Activated T-cell treated with anti-CD3 and anti-CD28 coated beads, Interleukin-2, amount 50 U/mL, for 4 hours (primary cell): Measurements from ENCODE around the gene ABLIM3. TPM values are rescaled to one million over a fixed set of nuclear protein-coding genes. Genes with fewer than 3 reads are reported as not detected.
A peak's percentile ranks its signal among the peaks of the same experiment; 100 is the strongest.

Experiments used
- ATAC-seq, 2 donors: fragments of 200-7000 bp; cut with Tn5 transposase; one replicate each; pipeline ENCODE4 v1.10.0; 2021
- DNase-seq: peaks from one replicate; pipeline ENCODE4 v3.0.0-alpha.2; 2020
- H3K27me3 Mint-ChIP-seq: one replicate; pipeline ENCODE4 v1.8.0; 2021; ENCODE audit warnings: low read depth, mixed read lengths
- H3K36me3 Mint-ChIP-seq: one replicate; pipeline ENCODE4 v1.8.0; 2022; ENCODE audit warnings: mixed read lengths; ENCODE audit not compliant: insufficient read depth
- H3K4me1 Mint-ChIP-seq: one replicate; pipeline ENCODE4 v1.8.0; 2021; ENCODE audit warnings: low read depth, mixed read lengths
- H3K4me3 Mint-ChIP-seq: one replicate; pipeline ENCODE4 v1.8.0; 2021; ENCODE audit warnings: mild to moderate bottlenecking, moderate library complexity, mixed read lengths
- H3K9me3 Mint-ChIP-seq: one replicate; pipeline ENCODE4 v1.8.0; 2021; ENCODE audit warnings: mixed read lengths
- total RNA-seq, 3 donors: library from RNA; stranded (reverse); gene quantifications; one replicate each; pipeline ENCODE4 v1.2.1, GENCODE V29; 2021

The ABLIM3 gene
- total RNA-seq, 3 donors from 2014 or later: 0.10 to 0.24 (median 0.24) TPM

DNA sequence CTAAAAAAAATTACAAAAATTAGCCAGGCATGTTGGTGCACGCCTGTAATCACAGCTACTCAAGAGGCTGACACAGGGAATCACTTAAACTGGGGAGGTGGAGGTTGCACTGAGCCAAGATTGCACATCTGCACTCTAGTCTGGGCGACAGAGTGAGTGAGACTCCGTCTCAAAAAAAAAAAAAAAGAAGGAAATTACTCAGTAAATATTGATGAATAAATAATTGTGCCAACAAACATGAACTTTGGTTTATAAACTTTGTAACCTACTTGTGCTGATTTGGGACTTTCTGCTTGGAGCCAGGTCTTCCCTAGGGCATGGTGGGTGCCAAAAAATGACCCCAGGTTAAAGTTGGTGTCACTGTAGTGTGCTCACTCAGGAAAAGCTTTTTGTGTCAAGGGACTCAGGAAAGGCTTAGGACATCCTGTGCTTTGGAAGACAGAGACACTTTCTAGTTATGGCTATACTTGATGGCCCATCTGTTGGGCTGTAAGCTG, 19.0 kb downstream of the ABLIM3 start:
- no peak overlapping the region for H3K4me3 Mint-ChIP-seq

DNA sequence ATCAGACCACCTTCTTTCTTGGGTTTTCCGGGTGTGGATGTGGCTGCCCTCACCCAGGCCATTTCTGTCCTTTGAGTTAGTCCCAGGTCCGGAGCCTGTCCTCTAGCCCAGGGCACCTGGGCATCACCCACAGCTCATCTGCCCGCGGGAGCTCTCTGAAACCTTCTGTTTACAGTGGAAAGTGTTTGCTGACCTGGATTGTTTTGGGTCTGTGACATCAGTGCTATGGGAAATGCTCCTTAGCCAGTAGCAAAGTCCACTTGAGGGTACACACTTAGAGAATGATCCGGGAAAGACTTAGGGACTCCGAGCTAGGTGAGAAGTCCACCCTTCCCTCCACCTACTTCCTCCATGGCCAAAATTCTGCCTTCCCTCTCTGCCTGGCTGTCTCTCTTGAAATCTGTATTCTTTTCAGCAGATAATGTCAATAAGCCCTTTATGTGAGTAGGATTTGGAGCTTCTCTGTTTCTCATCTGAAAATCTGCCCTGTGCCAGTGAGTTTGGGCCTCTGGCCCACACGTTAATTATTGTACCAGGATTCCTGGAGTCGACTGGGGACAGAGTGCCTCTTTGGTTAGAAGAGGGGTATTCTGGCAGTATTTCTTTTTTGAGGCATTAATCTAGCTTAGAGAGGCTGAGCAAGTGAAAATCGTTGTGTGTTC, 19.9 kb downstream of the ABLIM3 start:
- Mint-ChIP-seq H3K27me3 (no peaks in the 10 kb centered on the region), H3K36me3 (no peaks in the 10 kb centered on the region), H3K4me3 (no peak overlapping the region), H3K4me1 (no peaks in the 10 kb centered on the region), H3K9me3 (no peaks in the 10 kb centered on the region)
- no peak for ATAC-seq
- no peak for DNase-seq

More for the DNA sequence above, 19.0 kb downstream of the ABLIM3 start:
- Mint-ChIP-seq H3K27me3 (no peaks in the 10 kb centered on the region), H3K4me1 (no peaks in the 10 kb centered on the region), H3K36me3 (no peaks in the 10 kb centered on the region), H3K9me3 (no peaks in the 10 kb centered on the region)
- no peak for ATAC-seq
- DNase-seq: no peak

GRCh38 chr5:149161850-149162249, 20.6 kb downstream of the ABLIM3 start:
- no peaks in the 10 kb centered on the region for H3K36me3 Mint-ChIP-seq
- H3K9me3 Mint-ChIP-seq: no peaks in the 10 kb centered on the region
- H3K4me1 Mint-ChIP-seq: no peaks in the 10 kb centered on the region
- H3K4me3 Mint-ChIP-seq: no peak overlapping the region
- DNase-seq (no peak), ATAC-seq (no peak)
- no peaks in the 10 kb centered on the region for H3K27me3 Mint-ChIP-seq

DNA sequence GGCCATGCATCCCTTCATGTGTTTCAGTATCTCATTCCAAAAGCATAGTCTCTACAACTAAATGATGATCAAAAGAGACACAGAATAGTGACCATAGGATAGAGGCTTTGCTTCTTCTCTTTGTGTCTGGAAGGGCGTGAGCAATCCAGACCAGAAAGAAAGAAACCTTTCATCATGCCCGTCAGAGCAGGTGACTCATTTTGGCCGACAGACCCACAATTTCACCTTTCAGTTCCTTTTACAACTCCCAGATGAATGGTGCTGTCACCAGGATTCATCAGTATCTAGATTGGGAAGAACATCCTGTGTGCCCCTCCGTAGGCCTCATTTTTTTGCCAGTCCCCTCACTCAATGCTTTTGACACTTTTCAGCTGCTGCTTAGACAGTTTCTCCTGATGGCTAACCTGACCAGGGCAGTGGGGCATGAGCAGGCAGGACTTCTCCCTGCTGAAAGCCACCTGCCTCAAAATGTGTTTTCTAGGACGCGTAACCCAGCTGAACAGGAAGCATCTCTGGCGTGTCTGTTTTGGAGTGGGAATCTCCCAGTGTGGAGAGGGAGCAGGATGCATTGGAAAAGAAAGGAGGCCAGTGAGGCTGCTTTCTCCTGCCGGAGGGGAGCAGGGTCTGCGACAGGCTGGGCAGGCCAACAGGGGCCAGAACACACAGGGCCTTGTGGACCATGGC, 21.2 kb downstream of the ABLIM3 start:
- H3K9me3 Mint-ChIP-seq: no peaks in the 10 kb centered on the region
- no peaks in the 10 kb centered on the region for H3K27me3 Mint-ChIP-seq
- H3K4me3 Mint-ChIP-seq: no peak overlapping the region
- H3K4me1 Mint-ChIP-seq: no peaks in the 10 kb centered on the region
- no peaks in the 10 kb centered on the region for H3K36me3 Mint-ChIP-seq
- DNase-seq: no peak
- ATAC-seq: no peak

DNA sequence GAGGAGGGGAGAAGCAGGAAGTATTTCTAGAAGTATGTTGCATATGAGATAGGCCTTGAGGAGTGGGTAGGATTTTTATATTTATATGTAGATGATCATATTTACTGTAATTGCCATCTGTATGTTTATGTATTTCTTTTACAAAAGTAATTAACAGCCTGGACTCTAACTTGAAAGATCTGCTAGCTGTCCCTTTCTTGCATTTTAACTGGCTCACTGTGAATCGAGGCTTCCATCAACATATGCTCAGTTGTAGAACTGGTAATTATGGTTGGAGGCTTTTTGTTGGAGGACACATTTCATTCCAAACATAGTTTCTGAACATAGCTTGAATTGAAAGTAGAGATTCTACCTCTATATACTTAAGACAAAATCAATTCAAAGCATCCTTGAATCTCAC, 23.4 kb downstream of the ABLIM3 start:
- no peaks in the 10 kb centered on the region for H3K4me1 Mint-ChIP-seq
- no peaks in the 10 kb centered on the region for H3K9me3 Mint-ChIP-seq
- no peak for DNase-seq
- no peak for ATAC-seq
- peaks cover 7% of the 10 kb centered on the region for H3K27me3 Mint-ChIP-seq
- H3K36me3 Mint-ChIP-seq: no peaks in the 10 kb centered on the region
- H3K4me3 Mint-ChIP-seq: no peak overlapping the region

GRCh38 chr5:149166128-149166527, 24.8 kb downstream of the ABLIM3 start:
- Mint-ChIP-seq H3K27me3 (peaks cover 17% of the 10 kb centered on the region), H3K4me1 (no peaks in the 10 kb centered on the region), H3K4me3 (no peak overlapping the region), H3K9me3 (no peaks in the 10 kb centered on the region), H3K36me3 (no peaks in the 10 kb centered on the region)
- ATAC-seq (no peak), DNase-seq (no peak)

- Mint-ChIP-seq H3K4me1 (no peaks in the 10 kb centered on the region), H3K36me3 (no peaks in the 10 kb centered on the region), H3K27me3 (peaks cover 17% of the 10 kb centered on the region), H3K9me3 (no peaks in the 10 kb centered on the region), H3K4me3 (no peak overlapping the region)
- ATAC-seq (no peak), DNase-seq (no peak)
These were observed 25.4 kb downstream of the ABLIM3 start for GRCh38 chr5:149166591-149167100.

DNA sequence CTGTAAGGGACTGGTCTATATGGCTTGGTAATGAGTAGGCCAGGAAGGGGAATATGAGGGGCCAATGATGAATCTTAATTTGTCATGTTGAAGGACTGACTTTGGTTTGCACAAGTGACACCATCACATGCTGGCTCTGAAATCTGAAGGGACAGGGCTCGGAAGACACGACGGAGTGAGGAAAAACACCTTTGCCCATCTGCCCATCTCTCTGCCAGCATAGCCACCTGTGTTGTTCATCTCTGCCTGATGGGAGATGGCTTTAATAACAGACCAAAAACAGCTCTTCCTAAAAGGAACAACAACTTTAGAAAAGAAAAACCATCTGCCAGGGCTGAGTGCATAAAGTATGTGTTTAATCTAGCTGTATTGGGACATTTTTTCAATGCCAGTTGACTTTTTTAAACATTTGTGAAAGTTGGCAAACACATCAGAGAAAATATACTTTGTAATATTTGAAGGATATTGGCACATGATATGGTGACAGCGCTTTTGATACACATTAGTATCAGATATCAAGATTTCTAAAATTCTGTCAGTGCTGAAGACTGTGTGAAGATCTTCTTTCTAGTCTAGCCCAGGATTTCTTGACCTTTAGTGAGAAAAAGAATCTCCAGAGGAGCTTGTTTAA, 27.1 kb downstream of the ABLIM3 start:
- Mint-ChIP-seq H3K36me3 (no peaks in the 10 kb centered on the region), H3K27me3 (peaks cover 17% of the 10 kb centered on the region), H3K9me3 (no peaks in the 10 kb centered on the region), H3K4me1 (no peaks in the 10 kb centered on the region), H3K4me3 (no peak overlapping the region)
- DNase-seq (no peak), ATAC-seq (no peak)

DNA sequence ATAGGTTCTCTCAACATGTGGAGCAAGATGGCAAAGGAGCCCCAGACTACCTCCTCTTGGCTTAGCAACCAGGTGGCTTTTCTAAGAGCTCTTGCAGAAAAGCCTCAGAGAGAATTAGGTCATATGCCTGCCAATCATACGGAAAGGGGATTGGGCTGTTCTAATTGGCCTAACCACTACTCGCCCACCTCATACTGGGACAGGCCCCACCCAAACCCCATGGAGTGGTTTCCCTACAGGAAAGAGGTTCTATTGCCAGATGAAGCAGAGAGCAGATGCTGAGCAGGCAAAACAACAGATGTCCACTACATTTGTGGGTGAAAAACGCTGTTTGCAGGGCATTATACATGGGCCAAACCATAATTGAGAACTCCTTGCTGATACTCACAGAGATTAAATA, 29.0 kb downstream of the ABLIM3 start:
- DNase-seq: no peak
- H3K27me3 Mint-ChIP-seq: peaks cover 17% of the 10 kb centered on the region
- H3K4me3 Mint-ChIP-seq: no peak overlapping the region
- no peak for ATAC-seq
- H3K9me3 Mint-ChIP-seq: no peaks in the 10 kb centered on the region
- H3K4me1 Mint-ChIP-seq: no peaks in the 10 kb centered on the region
- no peaks in the 10 kb centered on the region for H3K36me3 Mint-ChIP-seq

GRCh38 chr5:149172261-149172660, 31.0 kb downstream of the ABLIM3 start:
- Mint-ChIP-seq H3K9me3 (no peaks in the 10 kb centered on the region), H3K4me3 (no peak overlapping the region), H3K4me1 (no peaks in the 10 kb centered on the region), H3K27me3 (peaks cover 17% of the 10 kb centered on the region), H3K36me3 (no peaks in the 10 kb centered on the region)
- ATAC-seq (peak in 1 of 2 donors; percentile 56), DNase-seq (no peak)

- Mint-ChIP-seq H3K27me3 (peaks cover 17% of the 10 kb centered on the region), H3K4me3 (no peak overlapping the region), H3K9me3 (no peaks in the 10 kb centered on the region), H3K36me3 (no peaks in the 10 kb centered on the region), H3K4me1 (no peaks in the 10 kb centered on the region)
- no peak for DNase-seq
- no peak for ATAC-seq
These were observed 31.6 kb downstream of the ABLIM3 start for GRCh38 chr5:149172709-149173505.

DNA sequence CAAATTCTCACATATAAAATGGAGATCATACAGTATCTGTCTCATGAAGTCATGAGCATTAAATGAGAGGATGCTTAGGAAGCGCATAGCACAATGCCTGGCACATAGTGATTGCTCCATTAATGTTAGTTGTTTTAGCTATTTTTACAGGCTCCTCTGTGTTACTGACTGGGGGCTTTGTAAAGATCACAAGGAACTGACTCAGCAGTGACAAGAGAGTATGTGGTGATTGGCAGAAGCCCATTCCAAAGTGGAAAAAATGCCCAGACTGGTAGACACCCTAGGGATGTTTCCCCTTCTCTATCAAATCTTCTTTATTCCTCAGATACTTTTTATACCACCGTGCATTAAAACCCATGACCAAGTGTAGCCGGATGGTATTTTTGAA, 33.5 kb downstream of the ABLIM3 start:
- no peak overlapping the region for H3K4me3 Mint-ChIP-seq
- peaks cover 19% of the 10 kb centered on the region for H3K27me3 Mint-ChIP-seq
- DNase-seq (no peak), ATAC-seq (no peak)
- no peaks in the 10 kb centered on the region for H3K36me3 Mint-ChIP-seq
- no peaks in the 10 kb centered on the region for H3K4me1 Mint-ChIP-seq
- no peaks in the 10 kb centered on the region for H3K9me3 Mint-ChIP-seq

- Mint-ChIP-seq H3K36me3 (no peaks in the 10 kb centered on the region), H3K9me3 (no peaks in the 10 kb centered on the region), H3K27me3 (peaks cover 17% of the 10 kb centered on the region), H3K4me3 (no peak overlapping the region), H3K4me1 (no peaks in the 10 kb centered on the region)
- DNase-seq (no peak), ATAC-seq (no peak)
These were observed 34.2 kb downstream of the ABLIM3 start for GRCh38 chr5:149175346-149176105.
